K562 (cell line): ENCODE data around the gene OR13G1. TPM values are rescaled to one million over a fixed set of nuclear protein-coding genes. Genes with fewer than 3 reads are reported as not detected.

ENCODE experiments used
- ATAC-seq: fragments of 200-7000 bp; cut with Tn5 transposase; 3 replicates; pipeline ENCODE4 v1.9.1; 2020; ENCODE audit warnings: moderate library complexity
- BruUV-seq: library from RNA; stranded (reverse); fragments of 400-500 nt; replicated peaks from 2 replicates; lab custom pipeline; 2021; lab: Mats Ljungman, UMichigan
- CTCF ChIA-PET: fragments of 300-600 bp; formaldehyde crosslinking; extraction: SDS; loops from one replicate; lab custom pipeline; 2021; ENCODE audit warnings: low intra/inter-chr PET ratio; lab: Yijun Ruan, JAX
- POLR2A ChIA-PET: fragments of 300-600, 350-650 bp; sonication (Branson Sonifier 250); formaldehyde crosslinking; extraction: SDS; loops from one replicate; lab custom pipeline; 2021; ENCODE audit warnings: antibody characterized with exemption, inconsistent platforms; lab: Yijun Ruan, JAX
- DNase-seq, 4 experiments: peaks; one replicate each; pipeline versions ENCODE4 v3.0.0 to v3.0.0-alpha.2; 2011 to 2018; ENCODE audit warnings: low spot score in 3 of 4, mixed read lengths in 3 of 4; ENCODE audit errors: extremely low read depth in 1 of 4
- FAIRE-seq: peaks from 2 replicates; lab custom pipeline; 2011; peaks lifted over from hg19 to GRCh38; lab: Jason Lieb, UNC
- H2AFZ ChIP-seq: 2 replicates; pipeline ENCODE4 v1.6.0; 2011; ENCODE audit warnings: low read depth, low read length, control low read depth, inconsistent platforms
- H3K27ac ChIP-seq: fragments of 200-600 bp; 3 replicates; pipeline ENCODE4 v1.8.0; 2011; ENCODE audit warnings: low read depth, mild to moderate bottlenecking, control low read depth, inconsistent platforms, low read length, moderate library complexity, mixed read lengths; ENCODE audit errors: extremely low read depth
- H3K27me3 ChIP-seq, 2 experiments: fragments of 300-600 bp in 1 of 2; 2 replicates in 1 of 2; 3 replicates in 1 of 2; pipeline versions ENCODE4 v1.6.0 to v1.8.0; 2011; ENCODE audit warnings: inconsistent platforms in 2 of 2, low read length in 2 of 2, mild to moderate bottlenecking in 1 of 2, mixed read lengths in 1 of 2, moderate library complexity in 1 of 2; ENCODE audit not compliant: control insufficient read depth in 2 of 2, insufficient read depth in 2 of 2
- H3K36me3 ChIP-seq: fragments of 300-600 bp; 3 replicates; pipeline ENCODE4 v1.8.0; 2011; ENCODE audit warnings: mild to moderate bottlenecking, low read length, inconsistent platforms; ENCODE audit not compliant: control insufficient read depth, insufficient read depth
- H3K4me1 ChIP-seq, 2 experiments: fragments of 200-600 bp in 1 of 2; replicated peaks in 1 of 2; 2 replicates in 1 of 2; 3 replicates in 1 of 2; pipeline versions ENCODE4 v1.5.1 to v1.8.0; 2011; ENCODE audit warnings: inconsistent platforms in 2 of 2, low read length in 2 of 2, mild to moderate bottlenecking in 1 of 2, mixed read lengths in 1 of 2, moderate library complexity in 1 of 2; ENCODE audit not compliant: control insufficient read depth in 2 of 2, insufficient read depth in 2 of 2
- H3K4me2 ChIP-seq: 2 replicates; pipeline ENCODE4 v1.6.1; 2011; ENCODE audit warnings: low read length, control low read depth, inconsistent platforms, mixed read lengths; ENCODE audit not compliant: insufficient read depth
- H3K4me3 ChIP-seq: fragments of 200-600 bp; sonication (generic), shearing (Covaris generic); 2 replicates; pipeline ENCODE4 v1.5.1; 2016; ENCODE audit warnings: control low read depth, inconsistent platforms
- H3K79me2 ChIP-seq: fragments of 200-600 bp; 3 replicates; pipeline ENCODE4 v1.8.0; 2011; ENCODE audit warnings: low read length, inconsistent platforms; ENCODE audit not compliant: control insufficient read depth, insufficient read depth
- H3K9ac ChIP-seq, 2 experiments: 2 replicates each; pipeline versions ENCODE4 v1.6.0 to v1.6.1; 2011; ENCODE audit warnings: low read depth in 2 of 2, low read length in 2 of 2, control low read depth in 1 of 2, inconsistent platforms in 1 of 2, mild to moderate bottlenecking in 1 of 2, mixed read lengths in 1 of 2; ENCODE audit not compliant: insufficient read depth in 1 of 2
- H3K9me1 ChIP-seq: one replicate; pipeline ENCODE4 v1.6.0; 2011; ENCODE audit warnings: inconsistent platforms, mild to moderate bottlenecking, low read length, moderate library complexity; ENCODE audit not compliant: control insufficient read depth, insufficient read depth
- H3K9me3 ChIP-seq: replicated peaks from 2 replicates; pipeline ENCODE4 v1.5.1; 2011; ENCODE audit warnings: low read depth, low read length, inconsistent platforms; ENCODE audit not compliant: control insufficient read depth, insufficient read depth
- H4K20me1 ChIP-seq: replicated peaks from 2 replicates; pipeline ENCODE4 v1.6.1; 2011; ENCODE audit warnings: low read length, inconsistent platforms, mixed read lengths; ENCODE audit not compliant: control insufficient read depth, insufficient read depth
- MBD1 ChIP-seq: fragments of 250-450 bp; sonication (Bioruptor Pico); IDR thresholded peaks from 2 replicates; pipeline ENCODE4 v1.8.0; 2022; ENCODE audit warnings: inconsistent platforms
- MCM7 ChIP-seq, 2 experiments: fragments of 450-650 bp; IDR thresholded peaks; 2 replicates each; pipeline ENCODE4 v1.6.1; 2016 to 2018
- TRIM28 ChIP-seq: fragments of 450-650 bp; IDR thresholded peaks from 2 replicates; pipeline ENCODE4 v1.6.1; 2017
- ZNF184 ChIP-seq: sonication (generic); formaldehyde crosslinking; IDR thresholded peaks from 2 replicates; pipeline ENCODE4 v1.5.0; 2020; ENCODE audit warnings: missing genetic modification reagents
- ZNF57 ChIP-seq: fragments of 450-650 bp; formaldehyde crosslinking; IDR thresholded peaks from 2 replicates; pipeline ENCODE4 v1.4.0; 2020; ENCODE audit warnings: mild to moderate bottlenecking, moderate library complexity
- ZNF583 ChIP-seq: fragments of 250-450 bp; sonication (Bioruptor Pico); IDR thresholded peaks from 2 replicates; pipeline ENCODE4 v1.4.0; 2020
- ZNF778 ChIP-seq: fragments of 450-650 bp; formaldehyde crosslinking; IDR thresholded peaks from 2 replicates; pipeline ENCODE4 v1.4.0; 2020; ENCODE audit warnings: mild to moderate bottlenecking, moderate library complexity
- WGBS: fragments of 100-300 bp; shearing (Covaris generic); methylation state at CpG from one replicate; pipeline ENCODE4 v1.1.6; 2016; ENCODE audit warnings: low coverage, mixed read lengths; ENCODE audit not compliant: insufficient coverage; ENCODE audit errors: missing lambda C conversion rate; 5-methylcytosine and 5-hydroxymethylcytosine counted together
- in situ Hi-C: fragments of 300-500 bp; cut with MboI; formaldehyde crosslinking; loops from 4 replicates; pipeline ENCODE4 v1.15.0; 2018; ENCODE audit warnings: inconsistent platforms, mixed read lengths
- intact Hi-C: fragments of 100-400 bp; cut with micrococcal nuclease; formaldehyde crosslinking; loops from 2 replicates; pipeline ENCODE4 v1.14.2; 2022
- polyA plus RNA-seq, 8 experiments: library from polyadenylated mRNA; depleted of rRNA in 4 of 8; stranded (reverse) in 5 of 8; unstranded in 3 of 8; fragments of >200 nt; fragmentation: Nextera tagmentation in 2 of 8; fragmentation: Illumina TruSeq in 1 of 8; extraction: Ambion mirVana in 2 of 8; extraction: Trizol in 1 of 8; gene quantifications; 2 replicates each; pipeline versions ENCODE4 v1.2.1 to v1.2.3, GENCODE V29; 2011 to 2014; ENCODE audit warnings: inconsistent platforms in 1 of 8, missing spikeins in 1 of 8
- total RNA-seq, 7 experiments: library from RNA; depleted of rRNA in 6 of 7; stranded (reverse); fragments of >200 nt in 6 of 7; fragmentation: Illumina TruSeq in 2 of 7; extraction: Trizol in 2 of 7; gene quantifications; 2 replicates each; pipeline versions ENCODE4 v1.2.1 to v1.2.3, GENCODE V29; 2011 to 2021; ENCODE audit warnings: low replicate concordance in 1 of 7

Gene OR13G1
- total and polyA plus RNA-seq, 9 of the 15 experiments (the other 6 are each of a cell fraction or from before 2014, with no cell fraction given): not detected

GRCh38 chr1:247721222-247721621 is 41.7 kb upstream of the OR13G1 start:
- ChIA-PET CTCF (no interaction called here), POLR2A (no interaction called here)
- intact Hi-C loops (no loop called here), in situ Hi-C loops (no loop called here)
- no peaks in the 10 kb centered on the region for H3K9me1 ChIP-seq
- no peaks in the 10 kb centered on the region for H3K27me3 ChIP-seq
- ATAC-seq (no peak), DNase-seq (no peak), FAIRE-seq (no peak)
- no peak overlapping the region for H3K4me3 ChIP-seq
- H3K9me3 ChIP-seq: no peaks in the 10 kb centered on the region; the same call in 1 of the 2 replicates
- TF ChIP-seq MCM7 (IDR thresholded peaks at IDR 0.05): no peak
- TF ChIP-seq TRIM28: peak; percentile 50; the same call in 1 of the 2 replicates
- no peak for TF ChIP-seq MBD1
- no peak for TF ChIP-seq ZNF778 (CRISPR knock-in tag)
- TF ChIP-seq ZNF184: no peak
- TF ChIP-seq ZNF57 (CRISPR knock-in tag): no peak
- TF ChIP-seq ZNF583 (CRISPR knock-in tag): peak; percentile 95; the same call in 1 of the 2 replicates
- H3K9ac ChIP-seq: no peak overlapping the region
- H3K27ac ChIP-seq: no peak overlapping the region
- WGBS: 1% methylated on average over 4 of the region's 4 CpGs
- no TSS peak for BruUV-seq
- no peaks in the 10 kb centered on the region for H4K20me1 ChIP-seq
- H3K4me2 ChIP-seq: no peak overlapping the region
- H2AFZ ChIP-seq: no peak overlapping the region
- no peaks in the 10 kb centered on the region for H3K79me2 ChIP-seq
- H3K36me3 ChIP-seq: no peaks in the 10 kb centered on the region
- H3K4me1 ChIP-seq: no peaks in the 10 kb centered on the region
